GM19452 (cell line): ENCODE results near the gene PKNOX2.
A peak's percentile ranks its signal among the peaks of the same experiment; 100 is the strongest.

Experiments
- ATAC-seq: cut with Tn5 transposase; IDR thresholded peaks from one replicate; pipeline ENCODE4 v1.9.1; 2021; ENCODE audit not compliant: unreplicated experiment

Gene PKNOX2

DNA sequence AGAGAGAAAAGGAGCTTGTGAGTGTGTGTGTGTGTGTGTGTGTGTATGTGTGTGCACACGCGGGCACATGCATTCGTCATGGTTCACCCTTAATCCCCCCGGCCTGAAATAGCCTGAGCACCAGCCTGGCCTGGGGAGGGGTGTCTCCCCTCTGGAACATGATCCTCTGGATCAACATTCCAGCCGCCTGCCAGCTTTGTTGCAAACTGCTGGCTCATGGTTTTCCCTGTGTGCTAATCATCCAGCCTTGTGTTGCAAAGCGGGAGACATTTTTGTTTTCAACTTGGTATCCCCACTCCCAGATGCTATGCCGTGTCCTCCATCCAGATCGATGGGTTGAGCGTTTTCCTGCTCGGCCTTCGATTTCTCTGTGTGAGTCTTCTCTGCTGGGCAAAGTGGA, 237.2 kb downstream of the PKNOX2 start:
- no peak for ATAC-seq

GRCh38 chr11:125402435-125402834, 237.9 kb downstream of the PKNOX2 start:
- no peak for ATAC-seq

DNA sequence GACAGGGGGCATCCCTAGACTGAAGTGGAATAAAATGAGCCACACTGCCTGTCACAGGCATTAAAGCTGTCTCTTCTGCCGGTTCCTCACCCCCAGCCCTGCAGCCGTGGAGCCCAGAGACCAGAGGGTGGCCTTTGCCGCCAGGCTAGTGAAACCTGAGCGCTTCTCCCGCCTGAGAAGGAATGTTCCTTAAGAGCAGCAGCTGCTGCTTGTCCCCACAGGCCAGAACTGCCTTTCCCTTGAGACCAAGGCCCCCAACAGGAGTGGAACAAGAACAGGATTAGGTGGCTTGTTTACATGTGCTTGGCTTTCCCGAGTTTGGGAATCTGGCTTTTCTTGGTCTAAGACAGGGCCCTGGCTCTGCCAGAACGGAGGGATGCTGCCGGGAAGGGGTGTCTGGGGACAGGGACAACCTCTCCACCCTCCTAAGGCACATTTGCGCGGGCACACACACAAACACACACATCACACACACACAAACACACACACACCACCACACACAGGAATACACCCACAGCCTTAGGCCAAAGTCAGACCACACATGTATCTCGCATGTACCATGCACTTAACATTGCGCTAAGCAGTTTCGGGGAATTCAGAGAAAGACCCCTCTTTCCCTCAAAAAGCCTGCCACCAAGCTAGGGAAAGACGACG, 239.7 kb downstream of the PKNOX2 start:
- no peak for ATAC-seq

- peak; percentile 88 for ATAC-seq
Measured at GRCh38 chr11:125404811-125405790, 240.6 kb downstream of the PKNOX2 start.

GRCh38 chr11:125407046-125407445, 242.5 kb downstream of the PKNOX2 start:
- ATAC-seq = no peak

GRCh38 chr11:125408311-125408711, 243.8 kb downstream of the PKNOX2 start:
- ATAC-seq = no peak

- ATAC-seq = no peak
Measured at GRCh38 chr11:125410091-125410490, 245.5 kb downstream of the PKNOX2 start.

- no peak for ATAC-seq
Measured at GRCh38 chr11:125412177-125412496, 247.6 kb downstream of the PKNOX2 start.

DNA sequence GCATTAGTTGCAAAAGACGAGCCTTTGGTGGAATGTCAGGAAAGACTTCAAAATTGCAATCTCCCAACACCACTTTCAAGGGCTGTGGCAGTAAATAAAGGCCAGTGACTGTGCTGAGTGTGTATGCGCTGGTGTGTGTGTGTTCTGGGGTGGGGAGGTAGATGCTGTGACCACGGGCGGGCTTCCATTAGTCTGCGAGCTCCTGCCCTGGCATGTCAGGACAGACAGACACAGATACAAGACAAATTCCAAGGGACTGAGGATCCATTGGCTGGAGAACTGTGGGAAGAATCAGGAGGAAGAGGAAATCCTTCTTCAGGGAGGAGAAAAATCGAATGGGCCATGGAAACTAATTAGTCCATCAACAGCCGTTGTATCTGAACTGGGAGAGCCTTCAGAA, 248.0 kb downstream of the PKNOX2 start:
- no peak for ATAC-seq

DNA sequence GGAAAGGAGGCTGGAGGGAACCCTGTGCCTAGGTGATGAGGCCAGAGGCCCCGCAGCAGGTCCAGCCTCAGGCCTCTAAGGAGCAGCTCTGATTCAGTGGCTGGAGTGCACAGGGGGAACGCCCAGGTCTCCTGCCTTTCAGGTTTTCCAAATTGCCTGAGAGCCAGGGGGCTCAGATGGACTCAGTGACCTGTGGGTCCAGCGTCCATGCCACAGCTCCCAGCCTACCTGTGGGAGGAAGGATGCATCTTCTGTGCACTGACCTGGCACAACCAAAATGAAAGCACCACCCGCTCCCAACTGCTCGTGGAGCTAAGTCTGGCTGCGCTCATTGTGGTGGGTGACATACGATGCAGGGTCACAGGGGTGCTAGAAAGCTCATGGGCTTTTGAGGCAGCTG, 248.7 kb downstream of the PKNOX2 start:
- ATAC-seq = no peak

DNA sequence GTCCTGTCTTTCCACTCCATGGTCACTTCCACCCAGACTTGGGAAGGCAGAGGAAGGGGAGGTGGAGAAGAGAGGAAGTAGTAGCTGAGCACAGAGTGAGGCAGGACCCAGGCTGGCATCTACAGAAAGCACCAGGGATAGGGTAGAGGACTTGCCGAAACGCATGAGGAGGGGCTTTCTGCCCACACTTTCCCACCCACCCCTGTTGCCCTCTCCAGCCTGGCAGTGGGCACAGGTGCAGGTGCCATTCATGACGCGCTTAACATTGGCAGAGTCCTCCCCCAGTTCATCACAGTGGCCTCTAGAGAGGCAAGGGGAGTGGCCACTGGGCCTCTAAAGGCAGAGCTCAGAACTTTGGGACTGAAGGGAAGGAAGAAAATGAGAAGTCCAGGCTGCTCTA, 249.6 kb downstream of the PKNOX2 start:
- ATAC-seq = no peak

- no peak for ATAC-seq
Measured at GRCh38 chr11:125416981-125417935, 252.7 kb downstream of the PKNOX2 start.

GRCh38 chr11:125418396-125418795, 253.8 kb downstream of the PKNOX2 start:
- ATAC-seq = no peak

DNA sequence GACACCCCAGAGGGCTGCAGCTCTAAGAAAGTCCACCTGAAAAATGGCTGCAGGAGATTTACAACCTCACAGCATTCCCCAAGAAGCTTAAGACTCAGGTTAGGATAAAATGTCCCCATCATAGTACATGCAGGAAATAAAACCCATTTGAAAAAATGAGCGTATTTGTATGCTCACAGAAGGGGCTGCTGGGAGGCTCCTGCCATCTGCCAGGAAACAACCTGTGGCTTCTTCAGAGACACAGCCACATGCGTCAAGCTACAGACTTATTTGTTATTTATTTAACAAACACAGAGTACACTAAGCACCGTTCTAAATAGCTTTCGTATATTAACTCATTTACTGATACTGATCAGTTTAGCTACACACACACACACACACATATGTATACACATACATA, 258.1 kb downstream of the PKNOX2 start:
- ATAC-seq = no peak

- ATAC-seq = no peak
Measured at GRCh38 chr11:125423247-125423849, 258.8 kb downstream of the PKNOX2 start.

DNA sequence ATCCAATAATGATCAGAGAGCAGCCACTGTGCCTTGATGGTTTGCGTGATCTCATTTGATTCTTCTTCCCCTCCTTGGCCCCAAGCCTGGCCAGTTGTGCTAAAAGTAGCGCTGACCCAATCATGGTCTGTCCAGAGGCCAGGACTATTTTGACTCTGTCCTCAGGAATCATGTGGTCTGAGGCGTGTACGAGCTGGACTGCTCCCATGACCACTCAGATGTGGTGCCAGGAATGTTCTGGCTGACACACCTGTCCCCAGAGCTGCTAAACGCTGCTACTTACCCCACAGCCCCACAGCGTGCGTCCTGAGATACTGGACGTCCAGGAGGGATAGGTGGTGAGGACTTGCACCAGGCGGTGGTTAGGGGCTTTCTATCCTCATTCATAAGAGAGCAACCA, 261.1 kb downstream of the PKNOX2 start:
- no peak for ATAC-seq

DNA sequence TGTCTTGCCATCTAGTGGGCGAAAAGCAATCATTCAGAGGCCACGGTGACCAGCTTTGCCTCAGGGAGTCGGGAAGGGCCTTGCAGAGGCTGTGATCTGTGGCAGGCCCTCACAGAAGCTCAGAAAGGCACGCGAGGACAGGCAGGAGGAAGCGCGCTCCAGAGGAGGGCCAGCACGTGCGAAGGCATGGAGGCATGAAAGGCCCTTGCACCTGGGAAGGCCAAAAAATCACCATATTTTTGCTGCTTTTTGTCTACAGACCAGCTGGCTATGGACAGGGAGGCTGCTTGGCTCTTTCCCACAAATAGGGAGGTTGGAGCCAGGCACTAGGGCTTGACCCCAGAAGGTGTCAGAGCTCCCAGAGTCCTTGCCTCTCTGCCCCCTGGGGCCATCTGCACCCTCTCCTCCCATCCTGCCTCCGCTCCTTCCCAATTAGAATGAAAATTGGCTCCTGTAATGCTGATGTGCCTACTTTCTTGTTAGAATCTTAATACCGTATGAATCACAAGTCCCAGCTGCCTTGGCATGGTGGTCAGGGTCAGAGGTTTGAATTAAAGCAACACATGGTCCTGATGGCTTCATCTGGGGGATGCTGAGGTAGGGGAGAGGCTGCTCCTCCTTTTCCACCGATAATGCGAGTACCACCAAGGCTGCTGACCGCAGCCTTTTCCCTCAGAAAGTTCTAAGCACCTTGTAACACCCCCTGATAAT, 262.4 kb downstream of the PKNOX2 start:
- no peak for ATAC-seq

DNA sequence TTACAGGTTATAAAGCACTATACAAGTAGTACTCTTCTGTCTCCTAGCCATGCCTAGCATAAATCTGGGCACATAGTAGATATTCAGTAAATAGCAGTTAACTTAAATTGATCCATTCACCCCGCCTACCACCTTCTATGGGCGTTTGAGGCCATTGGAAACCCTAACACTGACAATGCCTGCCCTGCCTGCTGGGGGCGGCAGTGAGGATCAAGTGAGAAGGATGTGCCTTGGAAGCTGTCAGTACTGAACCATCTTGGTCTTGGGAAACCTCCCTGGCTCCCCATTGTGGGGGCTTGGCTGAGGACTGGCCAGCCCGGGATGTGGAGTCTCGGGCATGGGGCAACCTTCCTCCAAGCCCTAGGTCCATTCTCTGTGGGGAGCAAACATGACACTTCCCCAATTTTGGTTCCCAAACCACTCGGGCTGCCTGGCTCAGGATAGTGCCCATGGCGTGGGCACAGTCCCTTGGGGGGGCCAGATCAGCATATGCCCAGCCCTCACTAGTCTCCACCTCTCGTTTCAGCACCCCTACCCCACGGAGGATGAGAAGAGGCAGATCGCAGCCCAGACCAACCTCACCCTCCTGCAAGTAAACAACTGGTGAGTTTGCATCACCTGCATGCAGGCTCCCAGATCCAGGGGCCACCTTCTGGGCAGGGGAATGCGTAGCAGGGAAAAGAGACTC, 264.1 kb downstream of the PKNOX2 start:
- no peak for ATAC-seq

GRCh38 chr11:125429174-125429707, 264.7 kb downstream of the PKNOX2 start:
- no peak for ATAC-seq
